Lung (tissue), 12 donors: ENCODE measurements around the gene HEXIM1. TPM values are rescaled to one million over a fixed set of nuclear protein-coding genes. Genes with fewer than 3 reads are reported as not detected.

Source experiments
- ATAC-seq: fragments of 200-7000 bp; cut with Tn5 transposase; one replicate; pipeline ENCODE4 v1.9.1; 2020; ENCODE audit warnings: moderate number of reproducible peaks; ENCODE audit not compliant: insufficient read depth, low FRiP score
- DNase-seq, 3 donors: peaks; one replicate each; pipeline ENCODE4 v3.0.0-alpha.2; 2013 to 2017
- H3K27ac ChIP-seq, 2 donors: one replicate each; pipeline ENCODE4 v1.5.1; 2013; ENCODE audit warnings: mild to moderate bottlenecking in 2 of 2, moderate library complexity in 2 of 2, control low read depth in 1 of 2, inconsistent platforms in 1 of 2, low read depth in 1 of 2, low read length in 1 of 2
- H3K27me3 ChIP-seq, 3 donors: one replicate each; pipeline ENCODE4 v1.5.1; 2013; ENCODE audit warnings: low read length in 2 of 3; ENCODE audit not compliant: control insufficient read depth in 3 of 3, insufficient read depth in 3 of 3
- H3K36me3 ChIP-seq, 4 donors: one replicate each; pipeline ENCODE4 v1.5.1; 2013; ENCODE audit warnings: low read length in 4 of 4, mild to moderate bottlenecking in 1 of 4, moderate library complexity in 1 of 4; ENCODE audit not compliant: control insufficient read depth in 4 of 4, insufficient read depth in 4 of 4
- H3K4me1 ChIP-seq, 5 donors: one replicate each; pipeline ENCODE4 v1.5.1; 2013; ENCODE audit warnings: low read length in 5 of 5, mild to moderate bottlenecking in 2 of 5, moderate library complexity in 1 of 5; ENCODE audit not compliant: control insufficient read depth in 5 of 5, insufficient read depth in 5 of 5
- H3K4me3 ChIP-seq: one replicate; pipeline ENCODE4 v1.5.1; 2013; ENCODE audit warnings: mild to moderate bottlenecking, control low read depth, moderate library complexity
- H3K9ac ChIP-seq, 2 donors: one replicate each; pipeline ENCODE4 v1.5.1; 2013; ENCODE audit warnings: low read length in 2 of 2, control low read depth in 1 of 2; ENCODE audit not compliant: insufficient read depth in 1 of 2
- H3K9me3 ChIP-seq, 4 donors: one replicate each; pipeline ENCODE4 v1.5.1; 2013; ENCODE audit warnings: low read length in 3 of 4, mild to moderate bottlenecking in 1 of 4, moderate library complexity in 1 of 4; ENCODE audit not compliant: control insufficient read depth in 4 of 4, insufficient read depth in 3 of 4
- CTCF ChIP-seq: IDR thresholded peaks from 2 replicates; pipeline ENCODE4 v1.5.1; 2012; ENCODE audit warnings: mild to moderate bottlenecking; ENCODE audit errors: control extremely low read depth, extremely low read depth
- WGBS, 2 donors: extraction: QIAGEN DNeasy Blood & Tissue Kit; methylation state at CpG; one replicate each; pipeline ENCODE4 v1.1.7; 2013; 5-methylcytosine and 5-hydroxymethylcytosine counted together
- polyA plus RNA-seq, 2 donors: library from polyadenylated mRNA; stranded (reverse); fragments of 200-250 nt; gene quantifications; one replicate each; pipeline ENCODE4 v1.2.1, GENCODE V29; 2013
- total RNA-seq, 2 donors: library from RNA; depleted of rRNA in 1 of 2; stranded (reverse); fragments of >200 nt in 1 of 2; gene quantifications; one replicate each; pipeline ENCODE4 v1.2.1, GENCODE V29; 2014 to 2021
- donor health status: control.
- donor health status: control.
- donor health status: Bipolar disorder and iron deficiency.
- donor health status: healthy.
- donor health status: DM: yes; HTN: yes; CAD: no.

Gene HEXIM1
- total and polyA plus RNA-seq, 4 donors: 14.5 to 34.4 (median 22.0) TPM

GRCh38 chr17:45184144-45184543 lies 35.9 kb downstream of the HEXIM1 start:
- no peak overlapping the region for H3K9ac ChIP-seq
- H3K27ac ChIP-seq: no peak overlapping the region
- peaks cover 0 to 5% (median 0%) of the 10 kb centered on the region in 5 donors for H3K4me1 ChIP-seq
- 93 to 99% methylated on average over 5 of the region's 5 CpGs for WGBS, 2 donors
- DNase-seq (no peak), ATAC-seq (no peak)
- H3K9me3 ChIP-seq: no peaks in the 10 kb centered on the region
- TF ChIP-seq CTCF: no peak
- no peak overlapping the region for H3K4me3 ChIP-seq
- H3K27me3 ChIP-seq: no peaks in the 10 kb centered on the region
- no peaks in the 10 kb centered on the region for H3K36me3 ChIP-seq

- H3K27ac ChIP-seq: no peak overlapping the region
- peaks cover 0 to 5% (median 0%) of the 10 kb centered on the region in 5 donors for H3K4me1 ChIP-seq
- no peaks in the 10 kb centered on the region for H3K27me3 ChIP-seq
- ATAC-seq: no peak
- H3K4me3 ChIP-seq: no peak overlapping the region
- H3K9me3 ChIP-seq: no peaks in the 10 kb centered on the region
- 65 to 77% methylated on average over 7 of the region's 7 CpGs for WGBS, 2 donors
- TF ChIP-seq CTCF: no peak
- no peak overlapping the region for H3K9ac ChIP-seq
- no peaks in the 10 kb centered on the region for H3K36me3 ChIP-seq
- DNase-seq: no peak
These were observed 38.6 kb downstream of the HEXIM1 start for GRCh38 chr17:45186801-45187354.

GRCh38 chr17:45189009-45189408 lies 40.7 kb downstream of the HEXIM1 start:
- 75 to 84% methylated on average over 2 of the region's 2 CpGs for WGBS, 2 donors
- DNase-seq (no peak), ATAC-seq (no peak)
- H3K4me3 ChIP-seq: no peak overlapping the region
- H3K27ac ChIP-seq: no peak overlapping the region
- no peaks in the 10 kb centered on the region for H3K4me1 ChIP-seq
- no peaks in the 10 kb centered on the region for H3K36me3 ChIP-seq
- no peaks in the 10 kb centered on the region for H3K27me3 ChIP-seq
- no peaks in the 10 kb centered on the region for H3K9me3 ChIP-seq
- H3K9ac ChIP-seq: no peak overlapping the region
- no peak for TF ChIP-seq CTCF
